Neuronal stem cell (in vitro differentiated cells): ENCODE measurements around the gene KLHL25.

Source experiments
- DNase-seq: peaks from one replicate; pipeline ENCODE4 v3.0.0-alpha.2; 2013; ENCODE audit warnings: low spot score
- H2AFZ ChIP-seq: one replicate; pipeline ENCODE4 v1.6.1; 2013; ENCODE audit warnings: mild to moderate bottlenecking, low read length, inconsistent platforms
- H2AK5ac ChIP-seq: 2 replicates; pipeline ENCODE4 v1.6.1; 2013; ENCODE audit warnings: low read depth, mild to moderate bottlenecking, inconsistent platforms, low read length, moderate library complexity, mixed read lengths
- H2BK120ac ChIP-seq: 2 replicates; pipeline ENCODE4 v1.6.1; 2013; ENCODE audit warnings: low read depth, mild to moderate bottlenecking, inconsistent platforms, low read length, moderate library complexity, mixed read lengths
- H2BK12ac ChIP-seq: one replicate; pipeline ENCODE4 v1.6.1; 2013; ENCODE audit warnings: low read length, inconsistent platforms
- H2BK15ac ChIP-seq: 2 replicates; pipeline ENCODE4 v1.6.1; 2013; ENCODE audit warnings: mild to moderate bottlenecking, low read length, inconsistent platforms, mixed read lengths
- H2BK5ac ChIP-seq: one replicate; pipeline ENCODE4 v1.6.1; 2013; ENCODE audit warnings: inconsistent platforms, mild to moderate bottlenecking, low read length, moderate library complexity
- H3K14ac ChIP-seq: one replicate; pipeline ENCODE4 v1.6.1; 2013; ENCODE audit warnings: low read length, inconsistent platforms
- H3K18ac ChIP-seq: 2 replicates; pipeline ENCODE4 v1.6.1; 2013; ENCODE audit warnings: low read length, inconsistent platforms
- H3K23ac ChIP-seq: 2 replicates; pipeline ENCODE4 v1.6.1; 2013; ENCODE audit warnings: low read depth, mild to moderate bottlenecking, mixed read lengths, low read length, inconsistent platforms; ENCODE audit not compliant: poor library complexity
- H3K27ac ChIP-seq: replicated peaks from 3 replicates; pipeline ENCODE4 v1.5.1; 2013; ENCODE audit warnings: low read length, inconsistent platforms
- H3K27me3 ChIP-seq, 3 experiments: 2 replicates each; pipeline ENCODE4 v1.6.1; 2013; ENCODE audit warnings: low read length in 3 of 3, mild to moderate bottlenecking in 2 of 3, inconsistent platforms in 1 of 3, low read depth in 1 of 3, mixed read lengths in 1 of 3, moderate library complexity in 1 of 3; ENCODE audit not compliant: control insufficient read depth in 3 of 3, insufficient read depth in 3 of 3
- H3K36me3 ChIP-seq, 2 donors: replicated peaks in 1 of 2; 2 replicates each; pipeline ENCODE4 v1.6.1; 2013; ENCODE audit warnings: low read length in 2 of 2; ENCODE audit not compliant: control insufficient read depth in 2 of 2, insufficient read depth in 2 of 2
- H3K4ac ChIP-seq: 2 replicates; pipeline ENCODE4 v1.6.1; 2013; ENCODE audit warnings: inconsistent platforms, mild to moderate bottlenecking, low read length, moderate library complexity
- H3K4me1 ChIP-seq, 2 donors: 1 replicate in 1 of 2; 2 replicates in 1 of 2; pipeline ENCODE4 v1.6.1; 2013; ENCODE audit warnings: low read length in 2 of 2, low read depth in 1 of 2; ENCODE audit not compliant: control insufficient read depth in 2 of 2, insufficient read depth in 1 of 2
- H3K4me2 ChIP-seq: one replicate; pipeline ENCODE4 v1.6.1; 2013; ENCODE audit warnings: mild to moderate bottlenecking, low read length, inconsistent platforms; ENCODE audit not compliant: insufficient read depth, poor library complexity, severe bottlenecking
- H3K4me3 ChIP-seq, 2 donors: 2 replicates each; pipeline ENCODE4 v1.5.1; 2013; ENCODE audit warnings: low read length in 2 of 2, mild to moderate bottlenecking in 2 of 2, inconsistent platforms in 1 of 2, moderate library complexity in 1 of 2
- H3K79me1 ChIP-seq: one replicate; pipeline ENCODE4 v1.6.1; 2013; ENCODE audit warnings: low read depth, mild to moderate bottlenecking, inconsistent platforms, low read length, moderate library complexity
- H3K9ac ChIP-seq: one replicate; pipeline ENCODE4 v1.6.1; 2013; ENCODE audit warnings: mild to moderate bottlenecking, low read depth, low read length, inconsistent platforms; ENCODE audit not compliant: poor library complexity
- H3K9me3 ChIP-seq, 2 donors: replicated peaks in 1 of 2; 2 replicates each; pipeline versions ENCODE3 to v1.6.1; 2013; ENCODE audit warnings: low read length in 2 of 2, mild to moderate bottlenecking in 2 of 2, inconsistent platforms in 1 of 2, low read depth in 1 of 2, mixed read lengths in 1 of 2, moderate library complexity in 1 of 2; ENCODE audit not compliant: control insufficient read depth in 2 of 2, insufficient read depth in 1 of 2
- H4K8ac ChIP-seq: one replicate; pipeline ENCODE4 v1.6.1; 2013; ENCODE audit warnings: low read depth, mild to moderate bottlenecking, inconsistent platforms, low read length, moderate library complexity
- H4K91ac ChIP-seq: one replicate; pipeline ENCODE4 v1.6.1; 2013; ENCODE audit warnings: low read length, low read depth, mild to moderate bottlenecking, inconsistent platforms; ENCODE audit not compliant: poor library complexity
- WGBS, 2 donors: extraction: QIAGEN DNeasy Blood & Tissue Kit; methylation state at CpG; one replicate each; pipeline ENCODE4 v1.1.7; 2013; ENCODE audit warnings: missing lambda C conversion rate in 2 of 2, mixed read lengths in 1 of 2; ENCODE audit not compliant: insufficient read length in 2 of 2, insufficient replicate concordance in 1 of 2; ENCODE audit errors: extremely low coverage in 2 of 2; 5-methylcytosine and 5-hydroxymethylcytosine counted together

Gene KLHL25

DNA sequence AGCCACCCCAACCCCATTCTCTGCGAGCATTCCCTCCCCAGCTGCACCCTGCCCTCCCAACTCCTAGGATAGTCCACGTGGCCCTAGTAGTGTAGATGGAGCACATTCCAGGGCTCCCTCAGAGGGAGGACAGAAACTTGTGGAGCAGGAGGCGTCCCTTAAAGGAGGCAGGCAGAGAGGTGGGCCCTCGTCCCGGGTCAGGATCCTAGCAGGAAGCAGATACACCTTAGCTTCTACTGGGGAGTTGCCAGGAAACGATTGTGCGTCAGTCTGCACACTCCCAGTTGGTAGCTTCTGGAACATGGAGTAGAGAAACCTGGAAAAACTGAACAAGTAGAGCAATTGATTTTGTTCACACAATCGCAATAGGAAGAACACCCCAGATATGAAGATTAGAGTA lies 43.9 kb upstream of the KLHL25 start:
- no peak overlapping the region for H2BK5ac ChIP-seq
- no CpG with 5 or more reads among the region's 8 CpGs for WGBS, 2 donors

DNA sequence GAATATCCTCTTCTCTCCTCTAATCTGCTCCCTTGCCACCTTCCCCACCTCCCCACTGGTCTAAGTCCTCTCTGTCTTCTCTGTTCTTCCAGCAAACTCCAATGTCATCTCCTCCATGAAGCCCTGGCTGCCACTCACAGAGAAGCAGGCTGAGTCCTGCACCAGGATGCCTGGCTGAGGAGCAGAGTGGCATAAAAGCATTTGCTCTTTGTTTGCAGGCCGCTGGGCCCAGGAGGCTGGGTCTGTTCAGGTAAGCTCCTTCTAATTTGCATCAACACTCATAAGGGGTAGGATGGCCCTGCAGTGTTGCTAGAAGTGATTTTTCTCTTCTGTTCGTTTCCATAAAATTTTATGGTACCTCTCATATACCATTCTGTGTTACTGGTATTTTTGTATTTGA lies 43.2 kb upstream of the KLHL25 start:
- Histone ChIP-seq H2AFZ (no peak overlapping the region), H2BK12ac (no peak overlapping the region), H3K14ac (no peak overlapping the region), H3K27me3 (peaks cover 0 to 4% (median 0%) of the 10 kb centered on the region in 3 experiments), H4K8ac (no peak overlapping the region), H2AK5ac (no peak overlapping the region), H3K9me3 (no peaks in the 10 kb centered on the region), H2BK15ac (no peak overlapping the region), H4K91ac (no peak overlapping the region), H2BK5ac (no peak overlapping the region), H3K36me3 (no peaks in the 10 kb centered on the region), H3K23ac (no peak overlapping the region), H3K4me3 (no peak overlapping the region), H3K9ac (no peak overlapping the region), H3K79me1 (no peaks in the 10 kb centered on the region), H3K27ac (no peak overlapping the region), H3K4ac (no peak overlapping the region), H3K4me1 (peaks cover 4 to 5% of the 10 kb centered on the region in 2 donors), H3K4me2 (no peak overlapping the region), H2BK120ac (no peak overlapping the region), H3K18ac (no peak overlapping the region)
- DNase-seq: no peak
- no CpG with 5 or more reads among the region's 2 CpGs for WGBS, 2 donors

More for the DNA sequence above, 43.9 kb upstream of the KLHL25 start:
- Histone ChIP-seq H3K14ac (no peak overlapping the region), H3K4me3 (peak overlapping the region in 1 of 2 donors; percentile 59), H3K27me3 (peaks cover 0 to 4% (median 0%) of the 10 kb centered on the region in 3 experiments), H3K4ac (no peak overlapping the region), H3K36me3 (no peaks in the 10 kb centered on the region), H2AK5ac (no peak overlapping the region), H2BK12ac (no peak overlapping the region), H3K18ac (no peak overlapping the region), H3K9me3 (no peaks in the 10 kb centered on the region), H3K4me1 (peaks cover 4 to 5% of the 10 kb centered on the region in 2 donors), H4K8ac (no peak overlapping the region), H2BK15ac (no peak overlapping the region), H3K4me2 (no peak overlapping the region), H3K9ac (no peak overlapping the region), H3K23ac (no peak overlapping the region), H4K91ac (no peak overlapping the region), H2BK120ac (no peak overlapping the region), H3K27ac (no peak overlapping the region), H2AFZ (no peak overlapping the region), H3K79me1 (no peaks in the 10 kb centered on the region)
- DNase-seq: no peak

DNA sequence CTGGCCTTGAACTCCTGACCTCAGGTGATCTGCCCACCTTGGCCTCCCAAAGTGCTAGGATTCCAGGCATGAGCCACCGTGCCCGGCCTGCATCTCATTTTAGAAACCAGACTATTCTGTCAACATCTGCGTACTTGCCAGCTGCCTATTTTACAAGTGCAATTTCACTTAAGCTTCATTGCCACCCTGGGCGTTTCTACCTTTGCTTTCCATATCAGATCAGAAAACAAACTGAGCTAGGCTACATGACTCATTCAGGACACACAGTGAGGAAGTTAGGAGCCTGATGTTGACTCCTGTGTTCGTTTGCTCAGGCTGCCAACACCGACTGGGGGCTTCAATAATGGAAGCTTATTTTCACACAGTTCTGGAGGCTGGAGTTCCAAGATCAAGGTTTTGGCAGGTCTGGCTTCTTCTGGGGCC lies 42.3 kb upstream of the KLHL25 start:
- Histone ChIP-seq H3K18ac (no peak overlapping the region), H2BK120ac (no peak overlapping the region), H4K91ac (no peak overlapping the region), H3K9ac (no peak overlapping the region), H3K4ac (no peak overlapping the region), H3K23ac (no peak overlapping the region), H3K14ac (no peak overlapping the region), H4K8ac (no peak overlapping the region), H3K9me3 (no peaks in the 10 kb centered on the region), H2BK12ac (no peak overlapping the region), H3K4me3 (no peak overlapping the region), H2BK5ac (no peak overlapping the region), H3K79me1 (no peaks in the 10 kb centered on the region), H2BK15ac (no peak overlapping the region), H3K36me3 (no peaks in the 10 kb centered on the region), H3K4me2 (no peak overlapping the region), H3K27me3 (peaks cover 0 to 4% (median 0%) of the 10 kb centered on the region in 3 experiments), H2AFZ (peak overlapping the region; percentile 61), H2AK5ac (no peak overlapping the region), H3K4me1 (peaks cover 4 to 5% of the 10 kb centered on the region in 2 donors), H3K27ac (no peak overlapping the region)
- DNase-seq: no peak
- WGBS, 2 donors: no CpG with 5 or more reads among the region's 6 CpGs

DNA sequence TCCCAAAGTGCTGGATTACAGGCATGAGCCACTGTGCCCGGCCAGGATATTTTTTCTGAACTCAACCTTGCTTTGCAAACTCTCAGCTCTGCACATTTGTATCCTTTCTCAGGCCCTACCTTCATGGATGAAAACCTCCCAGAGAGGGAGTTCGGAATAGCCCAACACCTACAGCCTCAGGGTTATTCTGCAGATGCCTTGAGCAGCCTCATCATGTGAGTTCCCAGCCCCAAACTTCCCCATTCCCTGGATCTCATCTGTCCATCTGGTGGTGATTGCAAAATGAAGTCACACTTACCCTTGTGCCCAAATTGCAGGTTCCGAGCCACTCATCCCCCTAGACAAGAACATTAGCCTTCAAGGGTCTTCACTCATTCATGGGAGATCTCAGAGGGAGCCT lies 39.9 kb upstream of the KLHL25 start:
- no peak overlapping the region for H3K4ac ChIP-seq
- H3K79me1 ChIP-seq: no peaks in the 10 kb centered on the region
- DNase-seq: no peak
- H3K4me2 ChIP-seq: no peak overlapping the region
- H2BK12ac ChIP-seq: no peak overlapping the region
- H4K8ac ChIP-seq: no peak overlapping the region
- peaks cover 0 to 1% of the 10 kb centered on the region in 2 donors for H3K4me1 ChIP-seq
- no peak overlapping the region for H3K23ac ChIP-seq
- no peak overlapping the region for H2BK5ac ChIP-seq
- no peak overlapping the region for H3K27ac ChIP-seq
- peaks cover 0 to 4% (median 0%) of the 10 kb centered on the region in 3 experiments for H3K27me3 ChIP-seq
- no peak overlapping the region for H2AK5ac ChIP-seq
- H2BK120ac ChIP-seq: no peak overlapping the region
- no peak overlapping the region for H2BK15ac ChIP-seq
- H3K9ac ChIP-seq: no peak overlapping the region
- H3K14ac ChIP-seq: no peak overlapping the region
- no peak overlapping the region for H4K91ac ChIP-seq
- no peaks in the 10 kb centered on the region for H3K36me3 ChIP-seq
- no peak overlapping the region for H3K18ac ChIP-seq
- H3K4me3 ChIP-seq: no peak overlapping the region
- H3K9me3 ChIP-seq: no peaks in the 10 kb centered on the region
- no CpG with 5 or more reads among the region's 3 CpGs for WGBS, 2 donors
- H2AFZ ChIP-seq: no peak overlapping the region
